Measurements from ENCODE around the gene PAIP2B.

Gene PAIP2B

GRCh38 chr2:71207601-71208000 lies 19.3 kb downstream of the PAIP2B start (continued):
- TF ChIP-seq, protein P1, sequence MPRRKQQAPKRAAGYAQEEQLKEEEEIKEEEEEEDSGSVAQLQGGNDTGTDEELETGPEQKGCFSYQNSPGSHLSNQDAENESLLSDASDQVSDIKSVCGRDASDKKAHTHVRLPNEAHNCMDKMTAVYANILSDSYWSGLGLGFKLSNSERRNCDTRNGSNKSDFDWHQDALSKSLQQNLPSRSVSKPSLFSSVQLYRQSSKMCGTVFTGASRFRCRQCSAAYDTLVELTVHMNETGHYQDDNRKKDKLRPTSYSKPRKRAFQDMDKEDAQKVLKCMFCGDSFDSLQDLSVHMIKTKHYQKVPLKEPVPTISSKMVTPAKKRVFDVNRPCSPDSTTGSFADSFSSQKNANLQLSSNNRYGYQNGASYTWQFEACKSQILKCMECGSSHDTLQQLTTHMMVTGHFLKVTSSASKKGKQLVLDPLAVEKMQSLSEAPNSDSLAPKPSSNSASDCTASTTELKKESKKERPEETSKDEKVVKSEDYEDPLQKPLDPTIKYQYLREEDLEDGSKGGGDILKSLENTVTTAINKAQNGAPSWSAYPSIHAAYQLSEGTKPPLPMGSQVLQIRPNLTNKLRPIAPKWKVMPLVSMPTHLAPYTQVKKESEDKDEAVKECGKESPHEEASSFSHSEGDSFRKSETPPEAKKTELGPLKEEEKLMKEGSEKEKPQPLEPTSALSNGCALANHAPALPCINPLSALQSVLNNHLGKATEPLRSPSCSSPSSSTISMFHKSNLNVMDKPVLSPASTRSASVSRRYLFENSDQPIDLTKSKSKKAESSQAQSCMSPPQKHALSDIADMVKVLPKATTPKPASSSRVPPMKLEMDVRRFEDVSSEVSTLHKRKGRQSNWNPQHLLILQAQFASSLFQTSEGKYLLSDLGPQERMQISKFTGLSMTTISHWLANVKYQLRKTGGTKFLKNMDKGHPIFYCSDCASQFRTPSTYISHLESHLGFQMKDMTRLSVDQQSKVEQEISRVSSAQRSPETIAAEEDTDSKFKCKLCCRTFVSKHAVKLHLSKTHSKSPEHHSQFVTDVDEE (CRISPR knock-in tag; IDR thresholded peaks at IDR 0.05) = no peak
- TF ChIP-seq ARNTL (CRISPR knock-in tag; IDR thresholded peaks at IDR 0.05; ENCODE audit: borderline replicate concordance, low read depth) = no peak
- no peak for TF ChIP-seq BACH2 (CRISPR knock-in tag; IDR thresholded peaks at IDR 0.05; ENCODE audit: borderline replicate concordance)
- TF ChIP-seq ZNF8 (CRISPR knock-in tag; IDR thresholded peaks at IDR 0.05) = no peak
- TF ChIP-seq RARB (CRISPR knock-in tag; IDR thresholded peaks at IDR 0.05) = no peak

DNA sequence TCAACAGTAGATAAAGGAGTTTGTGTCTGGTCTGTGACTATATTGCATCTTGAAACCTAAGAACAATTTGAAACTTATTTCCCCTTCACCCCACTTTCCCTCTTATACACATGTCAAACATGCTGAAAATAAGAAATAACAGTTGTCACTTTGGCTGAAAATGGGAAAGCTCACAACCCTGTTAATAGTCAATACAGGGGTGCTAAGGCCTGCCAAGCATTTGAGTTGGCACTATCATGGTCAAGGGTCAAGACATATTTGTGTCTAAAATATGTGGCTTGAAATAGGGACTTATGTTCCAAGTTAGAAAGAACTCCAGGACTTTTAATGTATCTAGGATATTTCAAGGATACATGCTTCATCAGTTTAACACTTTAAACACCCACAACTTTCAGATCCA lies 20.6 kb downstream of the PAIP2B start:
- TF ChIP-seq GLIS3 (CRISPR knock-in tag; IDR thresholded peaks at IDR 0.05) (no peak), TOX (CRISPR knock-in tag; IDR thresholded peaks at IDR 0.05; ENCODE audit: borderline replicate concordance) (no peak), CSRNP3 (CRISPR knock-in tag; IDR thresholded peaks at IDR 0.05) (no peak), ZNF70 (CRISPR knock-in tag; IDR thresholded peaks at IDR 0.05) (no peak), ISL1 (CRISPR knock-in tag; IDR thresholded peaks at IDR 0.05) (no peak), PPARA (CRISPR knock-in tag; IDR thresholded peaks at IDR 0.05; ENCODE audit: borderline replicate concordance) (no peak), TCF4 (CRISPR knock-in tag; IDR thresholded peaks at IDR 0.05; ENCODE audit: borderline replicate concordance) (no peak), OSR1 (CRISPR knock-in tag; IDR thresholded peaks at IDR 0.05) (no peak), ARNTL (CRISPR knock-in tag; IDR thresholded peaks at IDR 0.05; ENCODE audit: borderline replicate concordance, low read depth) (no peak), ZC3H10 (CRISPR knock-in tag; IDR thresholded peaks at IDR 0.05) (no peak), ZFP30 (CRISPR knock-in tag; IDR thresholded peaks at IDR 0.05) (no peak), ZNF565 (CRISPR knock-in tag; conservative IDR thresholded peaks at IDR 0.05; ENCODE audit: low read depth) (no peak), ZNF8 (CRISPR knock-in tag; IDR thresholded peaks at IDR 0.05) (no peak), BACH2 (CRISPR knock-in tag; IDR thresholded peaks at IDR 0.05; ENCODE audit: borderline replicate concordance) (no peak), CSDC2 (CRISPR knock-in tag; IDR thresholded peaks at IDR 0.05) (no peak)
- TF ChIP-seq, protein P1 (CRISPR knock-in tag; IDR thresholded peaks at IDR 0.05) = no peak
- TF ChIP-seq, protein P2, sequence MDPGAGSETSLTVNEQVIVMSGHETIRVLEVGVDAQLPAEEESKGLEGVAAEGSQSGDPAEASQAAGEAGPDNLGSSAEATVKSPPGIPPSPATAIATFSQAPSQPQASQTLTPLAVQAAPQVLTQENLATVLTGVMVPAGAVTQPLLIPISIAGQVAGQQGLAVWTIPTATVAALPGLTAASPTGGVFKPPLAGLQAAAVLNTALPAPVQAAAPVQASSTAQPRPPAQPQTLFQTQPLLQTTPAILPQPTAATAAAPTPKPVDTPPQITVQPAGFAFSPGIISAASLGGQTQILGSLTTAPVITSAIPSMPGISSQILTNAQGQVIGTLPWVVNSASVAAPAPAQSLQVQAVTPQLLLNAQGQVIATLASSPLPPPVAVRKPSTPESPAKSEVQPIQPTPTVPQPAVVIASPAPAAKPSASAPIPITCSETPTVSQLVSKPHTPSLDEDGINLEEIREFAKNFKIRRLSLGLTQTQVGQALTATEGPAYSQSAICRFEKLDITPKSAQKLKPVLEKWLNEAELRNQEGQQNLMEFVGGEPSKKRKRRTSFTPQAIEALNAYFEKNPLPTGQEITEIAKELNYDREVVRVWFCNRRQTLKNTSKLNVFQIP (CRISPR knock-in tag; IDR thresholded peaks at IDR 0.05; ENCODE audit: borderline replicate concordance, low read depth) = no peak
- TF ChIP-seq, protein P3, sequence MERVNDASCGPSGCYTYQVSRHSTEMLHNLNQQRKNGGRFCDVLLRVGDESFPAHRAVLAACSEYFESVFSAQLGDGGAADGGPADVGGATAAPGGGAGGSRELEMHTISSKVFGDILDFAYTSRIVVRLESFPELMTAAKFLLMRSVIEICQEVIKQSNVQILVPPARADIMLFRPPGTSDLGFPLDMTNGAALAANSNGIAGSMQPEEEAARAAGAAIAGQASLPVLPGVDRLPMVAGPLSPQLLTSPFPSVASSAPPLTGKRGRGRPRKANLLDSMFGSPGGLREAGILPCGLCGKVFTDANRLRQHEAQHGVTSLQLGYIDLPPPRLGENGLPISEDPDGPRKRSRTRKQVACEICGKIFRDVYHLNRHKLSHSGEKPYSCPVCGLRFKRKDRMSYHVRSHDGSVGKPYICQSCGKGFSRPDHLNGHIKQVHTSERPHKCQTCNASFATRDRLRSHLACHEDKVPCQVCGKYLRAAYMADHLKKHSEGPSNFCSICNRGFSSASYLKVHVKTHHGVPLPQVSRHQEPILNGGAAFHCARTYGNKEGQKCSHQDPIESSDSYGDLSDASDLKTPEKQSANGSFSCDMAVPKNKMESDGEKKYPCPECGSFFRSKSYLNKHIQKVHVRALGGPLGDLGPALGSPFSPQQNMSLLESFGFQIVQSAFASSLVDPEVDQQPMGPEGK (CRISPR knock-in tag; IDR thresholded peaks at IDR 0.05; ENCODE audit: borderline replicate concordance) = no peak
- TF ChIP-seq, protein P4, sequence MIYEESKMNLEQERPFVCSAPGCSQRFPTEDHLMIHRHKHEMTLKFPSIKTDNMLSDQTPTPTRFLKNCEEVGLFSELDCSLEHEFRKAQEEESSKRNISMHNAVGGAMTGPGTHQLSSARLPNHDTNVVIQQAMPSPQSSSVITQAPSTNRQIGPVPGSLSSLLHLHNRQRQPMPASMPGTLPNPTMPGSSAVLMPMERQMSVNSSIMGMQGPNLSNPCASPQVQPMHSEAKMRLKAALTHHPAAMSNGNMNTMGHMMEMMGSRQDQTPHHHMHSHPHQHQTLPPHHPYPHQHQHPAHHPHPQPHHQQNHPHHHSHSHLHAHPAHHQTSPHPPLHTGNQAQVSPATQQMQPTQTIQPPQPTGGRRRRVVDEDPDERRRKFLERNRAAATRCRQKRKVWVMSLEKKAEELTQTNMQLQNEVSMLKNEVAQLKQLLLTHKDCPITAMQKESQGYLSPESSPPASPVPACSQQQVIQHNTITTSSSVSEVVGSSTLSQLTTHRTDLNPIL (CRISPR knock-in tag; IDR thresholded peaks at IDR 0.05; ENCODE audit: low read depth) = no peak
- no peak for ATAC-seq

Measured in SK-N-SH treated with all-trans-retinoic acid at 6 μM for 48 hours (cell line).